OCI-LY1 (cell line): Measurements from ENCODE around the gene ATG14.
A peak's percentile ranks its signal among the peaks of the same experiment; 100 is the strongest.

Experiments
- H2AFZ ChIP-seq: fragments of 200-600 bp; sonication (generic), shearing (Covaris generic); 2 replicates; pipeline ENCODE4 v1.6.0; 2014; ENCODE audit warnings: antibody characterized with exemption, mild to moderate bottlenecking, low read length
- H3F3A ChIP-seq: fragments of 200-600 bp; sonication (generic), shearing (Covaris generic); 2 replicates; pipeline ENCODE4 v1.6.0; 2014; ENCODE audit warnings: mild to moderate bottlenecking, antibody characterized with exemption, low read length, moderate library complexity; ENCODE audit not compliant: insufficient read depth
- H3K27ac ChIP-seq: fragments of 200-600 bp; sonication (generic); 2 replicates; pipeline ENCODE4 v1.5.1; 2014; ENCODE audit warnings: low read length, mixed run types, mild to moderate bottlenecking, low read depth; ENCODE audit not compliant: poor library complexity, severe bottlenecking
- H3K27me3 ChIP-seq: fragments of 200-600 bp; sonication (generic); 2 replicates; pipeline ENCODE4 v1.6.0; 2014; ENCODE audit warnings: antibody characterized with exemption, mild to moderate bottlenecking, low read length, moderate library complexity; ENCODE audit not compliant: insufficient read depth
- H3K36me3 ChIP-seq: fragments of 200-600 bp; sonication (generic); 2 replicates; pipeline ENCODE4 v1.6.1; 2014; ENCODE audit warnings: mild to moderate bottlenecking, antibody characterized with exemption, low read length, moderate library complexity, mixed read lengths; ENCODE audit not compliant: insufficient read depth
- H3K4me1 ChIP-seq: fragments of 200-600 bp; sonication (generic); 2 replicates; pipeline ENCODE4 v1.5.1; 2014; ENCODE audit warnings: mild to moderate bottlenecking, low read length, moderate library complexity; ENCODE audit not compliant: insufficient read depth, severe bottlenecking
- H3K4me2 ChIP-seq: fragments of 200-600 bp; sonication (generic), shearing (Covaris generic); 2 replicates; pipeline ENCODE4 v1.6.1; 2014; ENCODE audit warnings: low read length
- H3K4me3 ChIP-seq: fragments of 200-600 bp; sonication (generic); 2 replicates; pipeline ENCODE4 v1.5.1; 2014; ENCODE audit warnings: low read length, low read depth, mild to moderate bottlenecking, mixed read lengths; ENCODE audit not compliant: poor library complexity, severe bottlenecking
- H3K79me2 ChIP-seq: fragments of 200-600 bp; shearing (Covaris generic); 2 replicates; pipeline ENCODE4 v1.6.1; 2016; ENCODE audit warnings: mixed run types, low read length, mixed read lengths; ENCODE audit not compliant: insufficient read depth
- H3K9ac ChIP-seq: fragments of 200-600 bp; sonication (generic), shearing (Covaris generic); 2 replicates; pipeline ENCODE4 v1.6.1; 2014; ENCODE audit warnings: mild to moderate bottlenecking, low read length, mixed read lengths
- H3K9me2 ChIP-seq: fragments of 200-600 bp; sonication (generic), shearing (Covaris generic); 2 replicates; pipeline ENCODE4 v1.6.1; 2014; ENCODE audit warnings: low read depth, mild to moderate bottlenecking, low read length, mixed read lengths
- H3K9me3 ChIP-seq: fragments of 200-600 bp; shearing (Covaris generic); 2 replicates; pipeline ENCODE4 v1.6.1; 2014; ENCODE audit warnings: low read length, mixed read lengths
- H4K20me1 ChIP-seq: fragments of 200-600 bp; sonication (generic), shearing (Covaris generic); 2 replicates; pipeline ENCODE4 v1.6.0; 2016; ENCODE audit warnings: mild to moderate bottlenecking, low read length; ENCODE audit not compliant: insufficient read depth
- CTCF ChIP-seq: fragments of 200-600 bp; sonication (generic), shearing (Covaris generic); IDR thresholded peaks from 2 replicates; pipeline ENCODE4 v1.5.1; 2017; ENCODE audit warnings: mild to moderate bottlenecking, antibody characterized with exemption, low read length, moderate library complexity, mixed read lengths
- EZH2 ChIP-seq: fragments of 200-600 bp; sonication (generic), shearing (Covaris generic); IDR thresholded peaks from 2 replicates; pipeline ENCODE4 v1.8.0; 2017; ENCODE audit warnings: borderline replicate concordance, mixed run types, mild to moderate bottlenecking, antibody characterized with exemption, low read length, moderate library complexity, mixed read lengths

Gene ATG14

GRCh38 chr14:55355922-55356321 lies 55.7 kb downstream of the ATG14 start:
- H3K36me3 ChIP-seq = peaks cover 27% of the 10 kb centered on the region; the same call in 1 of the 2 replicates
- H3K27me3 ChIP-seq = no peaks in the 10 kb centered on the region
- no peaks in the 10 kb centered on the region for H4K20me1 ChIP-seq
- no peak overlapping the region for H3K27ac ChIP-seq
- TF ChIP-seq EZH2 = no peak
- no peak for TF ChIP-seq CTCF
- H3K79me2 ChIP-seq = no peaks in the 10 kb centered on the region
- H3K4me2 ChIP-seq = no peak overlapping the region
- no peaks in the 10 kb centered on the region for H3F3A ChIP-seq
- H3K9me3 ChIP-seq = no peaks in the 10 kb centered on the region
- H3K9ac ChIP-seq = no peak overlapping the region
- no peaks in the 10 kb centered on the region for H3K9me2 ChIP-seq
- peaks cover 3% of the 10 kb centered on the region for H3K4me1 ChIP-seq
- no peak overlapping the region for H2AFZ ChIP-seq
- no peak overlapping the region for H3K4me3 ChIP-seq

- H3K9ac ChIP-seq = no peak overlapping the region
- no peak overlapping the region for H3K4me3 ChIP-seq
- H4K20me1 ChIP-seq = no peaks in the 10 kb centered on the region
- H3K79me2 ChIP-seq = no peaks in the 10 kb centered on the region
- no peak overlapping the region for H2AFZ ChIP-seq
- H3K27me3 ChIP-seq = no peaks in the 10 kb centered on the region
- no peak overlapping the region for H3K27ac ChIP-seq
- H3K9me2 ChIP-seq = no peaks in the 10 kb centered on the region
- no peak overlapping the region for H3K4me2 ChIP-seq
- TF ChIP-seq CTCF (peak; percentile 82), EZH2 (no peak)
- peaks cover 36% of the 10 kb centered on the region; the same call in 1 of the 2 replicates for H3K36me3 ChIP-seq
- peaks cover 8% of the 10 kb centered on the region for H3K4me1 ChIP-seq
- no peaks in the 10 kb centered on the region for H3F3A ChIP-seq
- H3K9me3 ChIP-seq = no peaks in the 10 kb centered on the region
Observed at GRCh38 chr14:55354500-55354899, 57.1 kb downstream of the ATG14 start.

- no peak overlapping the region for H3K27ac ChIP-seq
- TF ChIP-seq EZH2 (no peak), CTCF (no peak)
- H3K4me2 ChIP-seq = no peak overlapping the region
- no peak overlapping the region for H3K9ac ChIP-seq
- H3K4me1 ChIP-seq = peaks cover 14% of the 10 kb centered on the region
- H3F3A ChIP-seq = no peaks in the 10 kb centered on the region
- H3K36me3 ChIP-seq = peaks cover 36% of the 10 kb centered on the region; the same call in 1 of the 2 replicates
- no peaks in the 10 kb centered on the region for H3K9me2 ChIP-seq
- no peak overlapping the region for H2AFZ ChIP-seq
- no peak overlapping the region for H3K4me3 ChIP-seq
- no peaks in the 10 kb centered on the region for H3K9me3 ChIP-seq
- no peaks in the 10 kb centered on the region for H4K20me1 ChIP-seq
- no peaks in the 10 kb centered on the region for H3K79me2 ChIP-seq
- no peaks in the 10 kb centered on the region for H3K27me3 ChIP-seq
Observed at GRCh38 chr14:55353686-55354467, 57.8 kb downstream of the ATG14 start.
